HepG2 (cell line): ENCODE results near the gene HRCT1. TPM values are rescaled to one million over a fixed set of nuclear protein-coding genes. Genes with fewer than 3 reads are reported as not detected.

ENCODE experiments used
- ATAC-seq: fragments of 200-7000 bp; cut with Tn5 transposase; 3 replicates; pipeline ENCODE4 v1.9.1; 2020; ENCODE audit warnings: mild to moderate bottlenecking, moderate library complexity
- BruUV-seq: library from RNA; stranded (reverse); fragments of 400-500 nt; replicated peaks from 2 replicates; lab custom pipeline; 2021; lab: Mats Ljungman, UMichigan
- CTCF ChIA-PET: fragments of 300-600 bp; formaldehyde crosslinking; extraction: SDS; loops from one replicate; lab custom pipeline; 2021; ENCODE audit warnings: low total read pairs, inconsistent platforms, low intra/inter-chr PET ratio; lab: Yijun Ruan, JAX
- POLR2A ChIA-PET: fragments of 350-600 bp; sonication (Branson Sonifier 250); formaldehyde crosslinking; loops from one replicate; lab custom pipeline; 2020; ENCODE audit warnings: antibody characterized with exemption, inconsistent platforms; lab: Yijun Ruan, JAX
- DNase-seq: peaks from one replicate; pipeline ENCODE4 v3.0.0-alpha.2; 2015; ENCODE audit warnings: low spot score
- FAIRE-seq: peaks from 3 replicates; lab custom pipeline; 2011; peaks lifted over from hg19 to GRCh38; lab: Jason Lieb, UNC
- H2AFZ ChIP-seq: one replicate; pipeline ENCODE4 v1.6.1; 2011; ENCODE audit warnings: low read length, inconsistent platforms
- H3K27ac ChIP-seq: fragments of 300-600 bp; 3 replicates; pipeline ENCODE4 v1.8.0; 2011; ENCODE audit warnings: mixed run types, mild to moderate bottlenecking, mixed read lengths, low read length, inconsistent platforms; ENCODE audit not compliant: insufficient read depth; ENCODE audit errors: extremely low read length
- H3K27me3 ChIP-seq, 2 experiments: fragments of 200-600 bp in 1 of 2; 2 replicates in 1 of 2; 3 replicates in 1 of 2; pipeline versions ENCODE4 v1.6.0 to v1.8.0; 2011; ENCODE audit warnings: low read length in 2 of 2, mild to moderate bottlenecking in 2 of 2, moderate library complexity in 2 of 2, inconsistent platforms in 1 of 2; ENCODE audit not compliant: insufficient read depth in 2 of 2, control insufficient read depth in 1 of 2
- H3K36me3 ChIP-seq, 2 experiments: fragments of 200-600 bp in 1 of 2; replicated peaks in 1 of 2; 2 replicates in 1 of 2; 3 replicates in 1 of 2; pipeline versions ENCODE4 v1.5.1 to v1.8.0; 2011; ENCODE audit warnings: low read length in 2 of 2, inconsistent platforms in 1 of 2; ENCODE audit not compliant: insufficient read depth in 2 of 2, control insufficient read depth in 1 of 2
- H3K4me1 ChIP-seq: 2 replicates; pipeline ENCODE4 v1.5.1; 2012; ENCODE audit warnings: low read length, inconsistent platforms; ENCODE audit not compliant: insufficient read depth
- H3K4me2 ChIP-seq: 2 replicates; pipeline ENCODE4 v1.6.0; 2011; ENCODE audit warnings: low read depth, low read length, inconsistent platforms
- H3K4me3 ChIP-seq, 3 experiments: fragments of 200-600 bp in 1 of 3; sonication (generic), shearing (Covaris generic) in 1 of 3; replicated peaks in 1 of 3; 2 replicates each; pipeline ENCODE4 v1.5.1; 2011 to 2016; ENCODE audit warnings: low read length in 3 of 3, inconsistent platforms in 2 of 3, low read depth in 2 of 3, mild to moderate bottlenecking in 2 of 3, control low read depth in 1 of 3, mixed read lengths in 1 of 3; ENCODE audit not compliant: insufficient read depth in 1 of 3
- H3K79me2 ChIP-seq: one replicate; pipeline ENCODE4 v1.6.1; 2011; ENCODE audit warnings: low read length, inconsistent platforms; ENCODE audit not compliant: insufficient read depth
- H3K9ac ChIP-seq: 2 replicates; pipeline ENCODE4 v1.6.0; 2011; ENCODE audit warnings: mild to moderate bottlenecking, low read depth, low read length, inconsistent platforms; ENCODE audit not compliant: insufficient read depth
- H3K9me3 ChIP-seq: 2 replicates; pipeline ENCODE4 v1.5.1; 2012; ENCODE audit warnings: mild to moderate bottlenecking, low read length
- H4K20me1 ChIP-seq: 2 replicates; pipeline ENCODE4 v1.6.0; 2011; ENCODE audit warnings: inconsistent platforms, mild to moderate bottlenecking, low read length, moderate library complexity; ENCODE audit not compliant: insufficient read depth
- CEBPG ChIP-seq: IDR thresholded peaks from 2 replicates; pipeline ENCODE4 v1.6.1; 2016
- IRF2 ChIP-seq: IDR thresholded peaks from 2 replicates; pipeline ENCODE4 v1.6.1; 2018; ENCODE audit warnings: missing genetic modification reagents, missing compliant biosample characterization
- NR2F6 ChIP-seq, 2 experiments: IDR thresholded peaks; 2 replicates each; pipeline ENCODE4 v1.6.1; 2016; ENCODE audit warnings: antibody characterized with exemption in 1 of 2, mild to moderate bottlenecking in 1 of 2
- PRPF4 ChIP-seq: fragments of 200-400 bp; formaldehyde crosslinking; IDR thresholded peaks from 2 replicates; pipeline ENCODE4 v1.6.1; 2016; ENCODE audit warnings: low read length, low read depth; ENCODE audit not compliant: poor library complexity, severe bottlenecking
- TOE1 ChIP-seq: sonication (generic); formaldehyde crosslinking; IDR thresholded peaks from 2 replicates; pipeline ENCODE4 v1.4.0; 2020; ENCODE audit warnings: mild to moderate bottlenecking, missing genetic modification reagents
- XRCC5 ChIP-seq: fragments of 200-400 bp; formaldehyde crosslinking; optimal IDR thresholded peaks from 2 replicates; pipeline ENCODE3; 2017; ENCODE audit warnings: mild to moderate bottlenecking, low read length
- ZNF703 ChIP-seq: sonication (generic); formaldehyde crosslinking; IDR thresholded peaks from 2 replicates; pipeline ENCODE4 v1.5.1; 2020; ENCODE audit warnings: missing genetic modification reagents, mild to moderate bottlenecking, moderate library complexity, borderline replicate concordance
- ZNF83 ChIP-seq: sonication (generic); formaldehyde crosslinking; IDR thresholded peaks from 2 replicates; pipeline ENCODE4 v1.4.0; 2020; ENCODE audit warnings: missing genetic modification reagents, mild to moderate bottlenecking, borderline replicate concordance
- WGBS: methylation state at CpG from one replicate; pipeline ENCODE4 v1.1.6; 2017; ENCODE audit warnings: low lambda C conversion rate; 5-methylcytosine and 5-hydroxymethylcytosine counted together
- in situ Hi-C: cut with HindIII; loops from 2 replicates; pipeline ENCODE4 v1.10.0; 2017; ENCODE audit warnings: low pct_unique_long_range_greater_than_20kb; ENCODE audit not compliant: extremely low pct_ligation_motif_present
- intact Hi-C: fragments of 100-400 bp; cut with micrococcal nuclease; formaldehyde crosslinking; loops from one replicate; pipeline ENCODE4 v1.10.0; 2022; ENCODE audit not compliant: unreplicated experiment
- polyA plus RNA-seq, 8 experiments: library from polyadenylated mRNA; depleted of rRNA in 3 of 8; stranded (reverse) in 7 of 8; unstranded in 1 of 8; fragments of >200 nt; fragmentation: Illumina TruSeq in 4 of 8; extraction: Trizol in 4 of 8; gene quantifications; 2 replicates each; pipeline versions ENCODE4 v1.2.1 to v1.2.3, GENCODE V29; 2011 to 2016; ENCODE audit warnings: low read depth in 4 of 8, missing spikeins in 1 of 8, mixed read lengths in 1 of 8; ENCODE audit not compliant: insufficient read depth in 1 of 8
- total RNA-seq, 5 experiments: library from RNA; depleted of rRNA; stranded (reverse); fragments of >200 nt; fragmentation: Illumina TruSeq; extraction: Trizol; gene quantifications; 2 replicates each; pipeline ENCODE4 v1.2.3, GENCODE V29; 2016; ENCODE audit warnings: low read depth in 1 of 5
- TF ChIP-seq, protein P1 (sequence below): fragments of 450-650 bp; IDR thresholded peaks from 2 replicates; pipeline ENCODE4 v1.6.1; 2016
- TF ChIP-seq, protein P2 (sequence below): sonication (generic); formaldehyde crosslinking; IDR thresholded peaks from 2 replicates; pipeline ENCODE4 v1.4.0; 2020; ENCODE audit warnings: mild to moderate bottlenecking, missing genetic modification reagents

The HRCT1 gene
- total and polyA plus RNA-seq, 2 of the 13 experiments (the other 11 are each of a cell fraction or from before 2014, with no cell fraction given): 0.13 TPM; not detected in 1

DNA sequence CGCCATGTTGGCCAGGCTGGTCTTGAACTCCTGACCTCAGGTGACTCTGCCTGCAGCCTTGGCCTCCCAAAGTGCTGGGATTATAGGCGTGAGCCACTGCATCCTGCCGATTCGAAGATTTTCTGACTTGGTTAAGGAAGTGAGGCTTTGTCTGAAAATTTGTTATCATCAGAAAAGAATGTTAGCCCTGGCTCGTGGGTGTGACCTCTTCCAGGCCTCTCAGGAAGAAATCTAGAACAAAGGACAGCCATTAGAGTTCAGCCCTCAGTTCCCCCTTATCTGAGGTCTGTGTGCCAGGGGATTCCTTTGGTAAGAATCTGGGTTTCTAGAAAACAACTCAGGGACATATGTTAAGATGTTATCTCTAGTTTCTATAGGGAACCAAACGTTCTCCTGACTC, 45.7 kb downstream of the HRCT1 start:
- CTCF ChIA-PET: no interaction called here
- ATAC-seq (no peak), FAIRE-seq (no peak), DNase-seq (no peak)
- TF ChIP-seq, protein P1, sequence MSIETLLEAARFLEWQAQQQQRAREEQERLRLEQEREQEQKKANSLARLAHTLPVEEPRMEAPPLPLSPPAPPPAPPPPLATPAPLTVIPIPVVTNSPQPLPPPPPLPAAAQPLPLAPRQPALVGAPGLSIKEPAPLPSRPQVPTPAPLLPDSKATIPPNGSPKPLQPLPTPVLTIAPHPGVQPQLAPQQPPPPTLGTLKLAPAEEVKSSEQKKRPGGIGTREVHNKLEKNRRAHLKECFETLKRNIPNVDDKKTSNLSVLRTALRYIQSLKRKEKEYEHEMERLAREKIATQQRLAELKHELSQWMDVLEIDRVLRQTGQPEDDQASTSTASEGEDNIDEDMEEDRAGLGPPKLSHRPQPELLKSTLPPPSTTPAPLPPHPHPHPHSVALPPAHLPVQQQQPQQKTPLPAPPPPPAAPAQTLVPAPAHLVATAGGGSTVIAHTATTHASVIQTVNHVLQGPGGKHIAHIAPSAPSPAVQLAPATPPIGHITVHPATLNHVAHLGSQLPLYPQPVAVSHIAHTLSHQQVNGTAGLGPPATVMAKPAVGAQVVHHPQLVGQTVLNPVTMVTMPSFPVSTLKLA: no peak
- TF ChIP-seq TOE1 (CRISPR knock-in tag) (no peak), IRF2 (CRISPR knock-in tag) (no peak), NR2F6 (IDR thresholded peaks at IDR 0.05) (no peak), NR2F6 (CRISPR knock-in tag; IDR thresholded peaks at IDR 0.05) (no peak), XRCC5 (no peak)
- no peak overlapping the region for H2AFZ ChIP-seq
- WGBS: 30% methylated on average over 3 of the region's 6 CpGs
- in situ Hi-C loops: no loop called here
- no peak overlapping the region for H3K9ac ChIP-seq
- H3K4me2 ChIP-seq: no peak overlapping the region
- H3K36me3 ChIP-seq: no peaks in the 10 kb centered on the region
- POLR2A ChIA-PET: no interaction called here
- peaks cover 0 to 10% of the 10 kb centered on the region in 2 experiments; a peak in 2 of 5 replicates for H3K27me3 ChIP-seq
- H3K9me3 ChIP-seq: no peaks in the 10 kb centered on the region
- no peak overlapping the region for H3K27ac ChIP-seq
- no peaks in the 10 kb centered on the region for H3K79me2 ChIP-seq
- BruUV-seq: no TSS peak
- intact Hi-C loops: no loop called here
- H3K4me1 ChIP-seq: no peaks in the 10 kb centered on the region
- H3K4me3 ChIP-seq: no peak overlapping the region
- no peaks in the 10 kb centered on the region for H4K20me1 ChIP-seq

DNA sequence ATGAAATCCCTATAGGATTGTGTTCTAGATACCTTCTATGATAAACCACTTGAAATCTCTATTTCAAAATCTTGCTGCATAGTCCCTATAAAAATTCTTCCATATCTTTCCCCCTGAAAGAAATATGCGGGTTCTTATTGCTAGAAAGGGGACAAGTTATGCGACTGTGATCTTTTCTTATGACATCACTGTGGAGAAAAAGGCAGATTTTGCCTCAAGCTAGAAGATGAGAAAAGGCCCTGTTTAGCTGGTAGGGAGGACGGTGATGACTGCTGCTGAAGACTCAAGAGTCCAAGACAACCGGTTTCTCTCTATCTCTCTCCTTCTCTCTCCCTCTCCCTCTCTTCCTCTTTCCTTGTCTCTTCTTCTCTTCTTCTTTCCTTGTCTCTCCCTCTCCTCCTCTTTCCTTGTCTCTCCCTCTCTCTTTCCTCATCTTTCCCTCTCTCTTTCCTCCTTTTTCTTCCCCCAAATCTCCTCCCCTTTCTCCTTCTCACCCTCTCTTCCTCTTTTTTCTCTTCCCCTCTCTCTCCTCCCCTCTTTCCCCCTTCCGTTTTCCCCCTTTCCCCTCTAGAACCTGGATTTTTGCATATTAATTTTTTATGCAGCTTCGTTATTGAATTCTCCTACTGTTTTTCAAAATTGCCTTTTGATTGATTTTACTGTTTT, 46.7 kb downstream of the HRCT1 start:
- no peaks in the 10 kb centered on the region for H3K79me2 ChIP-seq
- H3K36me3 ChIP-seq: no peaks in the 10 kb centered on the region
- no peak overlapping the region for H3K4me3 ChIP-seq
- H3K9ac ChIP-seq: no peak overlapping the region
- no peak overlapping the region for H3K4me2 ChIP-seq
- WGBS: 13% methylated on average over 6 of the region's 6 CpGs
- no TSS peak for BruUV-seq
- H3K27me3 ChIP-seq: peaks cover 0 to 10% of the 10 kb centered on the region in 2 experiments; a peak in 2 of 5 replicates
- H2AFZ ChIP-seq: no peak overlapping the region
- H3K9me3 ChIP-seq: no peaks in the 10 kb centered on the region
- ATAC-seq: no peak
- no peaks in the 10 kb centered on the region for H4K20me1 ChIP-seq
- no peak for DNase-seq
- ChIA-PET CTCF (no interaction called here), POLR2A (no interaction called here)
- intact Hi-C loops (no loop called here), in situ Hi-C loops (no loop called here)
- H3K27ac ChIP-seq: no peak overlapping the region
- H3K4me1 ChIP-seq: no peaks in the 10 kb centered on the region
- FAIRE-seq: no peak
- TF ChIP-seq PRPF4: no peak
- TF ChIP-seq ZNF83 (CRISPR knock-in tag): no peak
- no peak for TF ChIP-seq CEBPG (CRISPR knock-in tag)
- TF ChIP-seq, protein P2, sequence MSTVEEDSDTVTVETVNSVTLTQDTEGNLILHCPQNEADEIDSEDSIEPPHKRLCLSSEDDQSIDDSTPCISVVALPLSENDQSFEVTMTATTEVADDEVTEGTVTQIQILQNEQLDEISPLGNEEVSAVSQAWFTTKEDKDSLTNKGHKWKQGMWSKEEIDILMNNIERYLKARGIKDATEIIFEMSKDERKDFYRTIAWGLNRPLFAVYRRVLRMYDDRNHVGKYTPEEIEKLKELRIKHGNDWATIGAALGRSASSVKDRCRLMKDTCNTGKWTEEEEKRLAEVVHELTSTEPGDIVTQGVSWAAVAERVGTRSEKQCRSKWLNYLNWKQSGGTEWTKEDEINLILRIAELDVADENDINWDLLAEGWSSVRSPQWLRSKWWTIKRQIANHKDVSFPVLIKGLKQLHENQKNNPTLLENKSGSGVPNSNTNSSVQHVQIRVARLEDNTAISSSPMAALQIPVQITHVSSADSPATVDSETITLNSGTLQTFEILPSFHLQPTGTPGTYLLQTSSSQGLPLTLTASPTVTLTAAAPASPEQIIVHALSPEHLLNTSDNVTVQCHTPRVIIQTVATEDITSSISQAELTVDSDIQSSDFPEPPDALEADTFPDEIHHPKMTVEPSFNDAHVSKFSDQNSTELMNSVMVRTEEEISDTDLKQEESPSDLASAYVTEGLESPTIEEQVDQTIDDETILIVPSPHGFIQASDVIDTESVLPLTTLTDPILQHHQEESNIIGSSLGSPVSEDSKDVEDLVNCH (CRISPR knock-in tag): no peak
- no peak for TF ChIP-seq ZNF703 (CRISPR knock-in tag)
